ENCODE measurements around the gene ORAI1.

The ORAI1 gene

DNA sequence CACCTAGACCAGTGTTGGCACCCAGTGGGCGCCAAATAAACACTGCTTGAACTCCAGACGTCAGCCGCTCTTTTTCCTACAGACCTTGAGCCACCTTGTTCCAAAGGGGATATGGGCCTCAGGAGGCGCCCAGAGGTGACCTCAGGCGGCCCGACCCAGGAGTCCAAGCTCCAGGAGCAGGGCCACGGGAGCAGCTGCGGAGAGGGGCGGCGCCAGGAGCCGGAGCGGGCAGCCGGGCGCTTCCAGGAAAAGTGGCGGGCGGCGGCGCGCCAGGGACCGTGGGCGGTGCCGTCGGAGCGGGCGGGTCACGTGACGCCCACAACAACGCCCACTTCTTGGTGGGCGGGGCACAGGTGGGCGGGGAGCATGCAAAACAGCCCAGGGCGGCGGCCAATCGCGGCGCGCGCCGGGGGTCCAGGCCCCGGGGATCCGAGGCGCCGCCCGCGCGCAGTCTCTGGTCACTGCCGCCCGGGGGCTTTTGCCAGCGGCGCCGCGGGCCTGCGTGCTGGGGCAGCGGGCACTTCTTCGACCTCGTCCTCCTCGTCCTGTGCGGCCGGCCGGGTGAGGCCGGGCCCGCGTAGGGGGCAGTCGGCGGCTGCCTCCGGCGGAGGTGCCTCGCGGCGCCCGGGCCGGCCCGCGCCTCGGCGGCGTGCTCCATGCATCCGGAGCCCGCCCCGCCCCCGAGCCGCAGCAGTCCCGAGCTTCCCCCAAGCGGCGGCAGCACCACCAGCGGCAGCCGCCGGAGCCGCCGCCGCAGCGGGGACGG, at the start of gene ORAI1:
ORAI1 (plus strand) TSS at position 444 of the 766 bp plus-strand sequence.
- peak within 1 kb of the TSS; percentile 75 for H3K4me3 ChIP-seq (ENCODE audit: low read depth, low read length)
- TF ChIP-seq, protein P1, sequence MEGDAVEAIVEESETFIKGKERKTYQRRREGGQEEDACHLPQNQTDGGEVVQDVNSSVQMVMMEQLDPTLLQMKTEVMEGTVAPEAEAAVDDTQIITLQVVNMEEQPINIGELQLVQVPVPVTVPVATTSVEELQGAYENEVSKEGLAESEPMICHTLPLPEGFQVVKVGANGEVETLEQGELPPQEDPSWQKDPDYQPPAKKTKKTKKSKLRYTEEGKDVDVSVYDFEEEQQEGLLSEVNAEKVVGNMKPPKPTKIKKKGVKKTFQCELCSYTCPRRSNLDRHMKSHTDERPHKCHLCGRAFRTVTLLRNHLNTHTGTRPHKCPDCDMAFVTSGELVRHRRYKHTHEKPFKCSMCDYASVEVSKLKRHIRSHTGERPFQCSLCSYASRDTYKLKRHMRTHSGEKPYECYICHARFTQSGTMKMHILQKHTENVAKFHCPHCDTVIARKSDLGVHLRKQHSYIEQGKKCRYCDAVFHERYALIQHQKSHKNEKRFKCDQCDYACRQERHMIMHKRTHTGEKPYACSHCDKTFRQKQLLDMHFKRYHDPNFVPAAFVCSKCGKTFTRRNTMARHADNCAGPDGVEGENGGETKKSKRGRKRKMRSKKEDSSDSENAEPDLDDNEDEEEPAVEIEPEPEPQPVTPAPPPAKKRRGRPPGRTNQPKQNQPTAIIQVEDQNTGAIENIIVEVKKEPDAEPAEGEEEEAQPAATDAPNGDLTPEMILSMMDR (IDR thresholded peaks at IDR 0.05; ENCODE audit: low read depth, low read length), result no peak

DNA sequence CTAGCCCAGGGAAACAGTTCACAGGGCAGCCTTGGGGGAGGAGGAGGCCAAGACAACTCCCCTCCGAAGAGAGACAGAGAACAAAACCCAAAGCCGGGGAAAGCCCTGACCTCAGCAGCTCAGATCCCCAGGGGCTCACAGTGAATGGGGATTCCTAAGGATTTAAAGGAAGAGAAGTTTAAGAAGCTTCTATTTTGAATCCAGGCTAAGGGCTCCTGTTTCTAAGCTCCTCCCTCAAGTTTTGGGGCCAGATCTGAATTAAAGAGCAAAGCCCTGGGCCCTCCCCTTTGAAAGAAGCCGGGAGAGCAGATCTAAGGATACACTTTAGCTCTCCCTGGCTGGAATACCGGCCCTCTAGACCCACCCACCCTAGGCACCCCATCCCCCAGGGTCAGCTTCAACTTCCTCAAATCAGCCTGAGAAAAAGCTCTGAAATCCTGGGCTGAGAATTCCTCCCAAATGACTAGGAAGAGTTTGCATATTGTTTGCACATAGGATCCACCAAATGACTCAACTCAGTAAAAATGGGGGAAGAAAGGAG, 49.4 kb upstream of the ORAI1 start:
- TF ChIP-seq, protein P1 (IDR thresholded peaks at IDR 0.05; ENCODE audit: low read depth, low read length), result no peak
- peak overlapping the region; percentile 27 for H3K4me3 ChIP-seq (ENCODE audit: low read depth, low read length)

DNA sequence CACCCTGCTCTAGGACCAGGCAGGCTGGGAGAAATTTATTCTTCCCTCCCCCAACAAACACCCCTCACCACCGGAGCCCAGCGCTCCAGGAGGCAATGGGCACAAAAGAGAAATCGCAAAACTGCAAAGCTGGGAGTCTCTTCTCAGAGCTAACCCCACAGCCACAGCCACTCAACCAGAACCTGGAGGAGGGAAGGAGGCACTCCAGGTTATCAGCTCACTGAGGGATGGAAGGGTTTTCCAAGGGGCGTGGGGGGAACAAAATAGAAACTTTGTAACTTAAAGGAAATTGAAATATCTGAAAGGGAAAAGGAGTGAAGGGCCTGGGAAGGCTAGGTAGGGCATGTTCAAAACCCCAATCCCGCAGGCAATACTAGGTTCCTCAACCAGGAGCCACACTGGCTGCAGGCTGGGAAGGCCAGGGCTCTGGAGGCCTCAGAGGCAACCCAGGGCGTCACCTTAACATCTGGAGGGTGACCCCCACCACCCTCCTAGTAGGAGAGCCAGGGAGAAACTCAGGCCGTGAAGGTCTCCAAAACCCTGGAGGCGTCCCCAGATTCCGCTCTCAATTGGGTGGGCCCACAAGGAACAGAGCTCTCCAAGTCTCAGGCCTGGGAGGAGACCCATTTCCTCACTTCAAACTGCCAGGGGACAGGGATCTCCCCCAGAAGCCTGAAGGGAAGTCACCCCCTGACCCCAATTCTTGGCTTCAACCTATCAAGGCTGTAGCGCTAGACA, 48.7 kb upstream of the ORAI1 start:
- H3K4me3 ChIP-seq (ENCODE audit: low read depth, low read length), result peak overlapping the region; percentile 68
- TF ChIP-seq, protein P1 (IDR thresholded peaks at IDR 0.05; ENCODE audit: low read depth, low read length), result no peak

DNA sequence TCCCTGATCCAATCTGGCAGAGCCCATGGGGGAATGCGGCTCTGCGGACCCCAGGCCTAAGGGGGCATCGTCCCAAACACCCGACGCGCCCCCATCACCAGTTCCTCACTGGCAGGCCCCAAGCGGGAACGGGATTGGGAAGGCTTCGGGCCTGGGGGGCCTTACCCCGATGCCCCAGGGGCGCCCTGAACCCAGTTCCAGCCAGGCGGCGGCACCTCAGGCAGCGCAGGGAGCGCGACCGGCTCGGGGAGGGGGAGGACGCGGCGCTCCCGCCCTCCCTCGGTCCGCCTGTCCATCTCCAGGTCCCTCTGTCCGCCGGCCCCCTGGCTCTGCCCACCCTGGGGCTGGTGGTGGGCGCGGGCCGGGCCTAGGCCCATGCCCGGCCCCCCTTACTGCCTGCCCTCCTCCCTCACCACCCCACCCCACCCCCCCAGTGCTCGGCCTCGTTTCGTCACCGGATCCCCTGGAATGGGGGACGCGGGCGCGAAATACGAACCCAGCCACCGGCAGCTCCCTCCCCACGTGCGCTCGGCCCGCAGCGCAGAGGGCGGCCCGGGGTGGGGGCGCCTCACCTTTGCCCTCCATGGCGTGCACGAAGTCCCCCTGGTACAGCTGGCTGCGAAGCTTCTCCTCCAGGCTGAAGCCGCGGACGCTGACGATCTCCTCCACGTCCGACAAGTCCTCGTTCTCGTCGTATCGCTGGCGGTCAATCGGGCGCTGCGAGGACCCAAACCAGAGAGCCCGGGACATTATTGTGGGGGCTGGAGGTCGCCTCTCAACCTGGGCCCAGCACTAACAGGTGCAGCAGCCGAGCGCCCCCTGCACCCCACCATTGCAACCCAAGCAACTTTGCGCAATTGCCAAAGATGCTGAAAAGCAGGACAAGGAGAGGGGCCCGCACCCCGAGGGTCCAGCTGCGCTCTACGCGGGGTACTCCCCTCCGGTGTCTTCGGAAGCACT, 47.8 kb upstream of the ORAI1 start:
- peak overlapping the region; percentile 68 for H3K4me3 ChIP-seq (ENCODE audit: low read depth, low read length)
- TF ChIP-seq, protein P1 (IDR thresholded peaks at IDR 0.05; ENCODE audit: low read depth, low read length), result no peak

DNA sequence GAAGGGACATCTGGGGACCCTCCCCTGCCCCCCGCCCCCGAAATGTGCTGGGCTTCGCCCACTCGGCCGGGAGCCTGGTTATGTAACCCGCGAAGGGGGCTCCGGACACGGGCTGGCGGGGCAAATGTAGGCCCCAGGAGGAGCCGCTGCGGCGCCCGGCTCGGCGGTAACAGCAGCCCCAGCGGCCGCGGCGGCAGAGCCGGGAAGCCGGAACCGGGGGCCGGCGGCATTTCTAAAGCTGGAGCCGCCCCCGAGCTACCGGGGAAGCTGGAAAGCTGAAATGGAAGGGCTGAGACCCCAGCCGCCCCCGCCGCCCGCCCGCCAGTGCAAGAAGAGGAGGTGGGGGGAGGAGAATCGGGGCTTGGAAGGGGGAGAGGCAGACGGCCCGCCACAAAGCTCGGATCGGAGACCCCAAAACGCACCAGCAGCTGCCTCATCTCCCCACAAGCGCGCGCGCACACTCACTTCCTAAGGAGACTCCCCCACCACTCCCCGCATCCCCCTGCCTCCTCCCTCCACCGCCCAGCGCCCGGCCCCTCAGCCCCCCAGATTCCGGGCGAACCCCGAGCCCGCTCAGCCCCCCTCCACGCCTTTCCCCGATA, 47.0 kb upstream of the ORAI1 start:
- TF ChIP-seq, protein P1 (IDR thresholded peaks at IDR 0.05; ENCODE audit: low read depth, low read length), result no peak

DNA sequence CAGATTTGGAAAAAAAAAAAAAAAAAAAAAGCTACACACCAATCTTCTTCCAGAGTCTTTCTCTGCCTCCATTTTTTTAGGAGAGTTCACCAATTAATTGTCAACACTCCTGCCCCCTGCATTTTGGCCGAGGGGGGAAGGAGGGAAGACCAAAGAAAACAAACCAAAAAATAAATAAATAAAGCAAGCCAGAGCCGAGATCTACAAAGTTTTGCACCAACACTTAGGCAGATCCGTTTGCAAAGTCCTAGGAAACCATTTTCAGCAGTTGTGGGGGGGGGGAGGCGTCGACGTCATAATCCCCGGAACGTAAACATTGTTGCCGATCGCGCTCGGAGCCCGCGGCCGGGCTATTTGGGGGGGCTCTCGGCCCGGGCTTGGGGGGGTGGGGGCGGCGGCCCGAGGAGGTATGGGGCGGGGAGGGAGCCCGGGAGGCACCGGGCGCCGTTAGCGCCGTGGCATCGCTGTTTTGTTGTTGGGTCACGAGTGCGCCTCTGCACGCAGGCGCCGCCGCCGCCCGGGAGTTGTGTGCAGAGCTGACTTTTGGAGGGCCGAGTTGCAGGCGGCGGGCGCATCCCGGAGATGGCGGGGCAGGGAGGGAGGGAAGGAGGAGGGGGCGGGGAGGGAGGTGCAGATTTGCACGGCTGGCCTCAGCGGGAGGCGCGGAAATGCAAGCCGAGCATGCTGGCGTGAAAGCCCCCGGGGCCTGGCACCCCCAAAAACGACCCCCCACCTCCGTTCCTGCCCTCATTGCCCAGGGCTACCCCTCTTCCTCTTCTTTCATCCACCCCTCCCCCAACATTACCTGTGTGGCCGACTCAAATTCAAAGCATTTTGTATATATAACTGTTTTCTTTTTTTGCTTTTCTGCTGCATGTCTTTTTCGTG, 46.1 kb upstream of the ORAI1 start:
- TF ChIP-seq, protein P1 (IDR thresholded peaks at IDR 0.05; ENCODE audit: low read depth, low read length), result no peak
- H3K4me3 ChIP-seq (ENCODE audit: low read depth, low read length), result peak overlapping the region; percentile 68

More for the DNA sequence above, 47.0 kb upstream of the ORAI1 start:
- H3K4me3 ChIP-seq (ENCODE audit: low read depth, low read length), result peak overlapping the region; percentile 68

Data from WI38 (cell line).